Esophagus squamous epithelium (tissue), 5 donors: ENCODE results near the gene KCNH6. TPM values are rescaled to one million over a fixed set of nuclear protein-coding genes. Genes with fewer than 3 reads are reported as not detected.

ENCODE experiments used
- DNase-seq: peaks from one replicate; lab custom pipeline; 2025; lab: John Stamatoyannopoulos, UW
- H3K27ac ChIP-seq, 4 donors: fragments of 200-600 bp; sonication (generic); one replicate each; pipeline ENCODE4 v1.5.1; 2016 to 2019; ENCODE audit warnings: mild to moderate bottlenecking in 1 of 4
- H3K27me3 ChIP-seq, 4 donors: fragments of 200-600 bp; sonication (generic); 1 replicate in 3 of 4; 2 replicates in 1 of 4; pipeline versions ENCODE4 v1.5.1 to v1.6.0; 2017 to 2021; ENCODE audit warnings: antibody characterized with exemption in 1 of 4
- H3K36me3 ChIP-seq, 3 donors: fragments of 200-600 bp; sonication (generic); one replicate each; pipeline ENCODE4 v1.5.1; 2016 to 2019
- H3K4me1 ChIP-seq, 3 donors: fragments of 200-600 bp; sonication (generic); one replicate each; pipeline ENCODE4 v1.5.1; 2017 to 2019
- H3K4me3 ChIP-seq, 4 donors: fragments of 200-600 bp; sonication (generic); 1 replicate in 3 of 4; 2 replicates in 1 of 4; pipeline ENCODE4 v1.5.1; 2016 to 2019; ENCODE audit warnings: mild to moderate bottlenecking in 2 of 4, moderate library complexity in 1 of 4
- H3K9me3 ChIP-seq, 3 donors: fragments of 200-600 bp; sonication (generic); one replicate each; pipeline ENCODE4 v1.5.1; 2016 to 2019
- CTCF ChIP-seq, 6 experiments: fragments of 450-650 bp in 4 of 6; fragments of 200-600 bp in 2 of 6; sonication (generic) in 2 of 6; IDR thresholded peaks; one replicate each; pipeline ENCODE4 v1.5.1; 2016 to 2019; ENCODE audit warnings: antibody characterized with exemption in 6 of 6, mild to moderate bottlenecking in 4 of 6, moderate library complexity in 4 of 6
- POLR2A ChIP-seq, 4 donors: fragments of 450-650 bp; IDR thresholded peaks; one replicate each; pipeline ENCODE4 v1.6.1; 2017; ENCODE audit warnings: antibody characterized with exemption in 4 of 4, mild to moderate bottlenecking in 4 of 4, moderate library complexity in 3 of 4
- WGBS, 2 donors: methylation state at CpG; one replicate each; pipeline ENCODE4 v1.1.5; 2018; 5-methylcytosine and 5-hydroxymethylcytosine counted together
- intact Hi-C: fragments of 100-400 bp; cut with DNase I; formaldehyde crosslinking; loops from one replicate; pipeline ENCODE4 v1.15.0; 2022
- total RNA-seq, 4 donors: library from RNA; depleted of rRNA; stranded (reverse); fragments of >200 nt; gene quantifications; one replicate each; pipeline ENCODE4 v1.1.0, GENCODE V29; 2016
- donor health status: DM: yes; HTN: yes; CAD: no.

The KCNH6 gene
- total RNA-seq, 4 donors from 2014 or later = not detected

- no peaks in the 10 kb centered on the region for H3K9me3 ChIP-seq
- H3K4me1 ChIP-seq = no peaks in the 10 kb centered on the region
- intact Hi-C loops = no loop called here
- 0% methylated on average over 1 of the region's 8 CpGs; no CpG with 5 or more reads in 1 of the 2 donors for WGBS, 2 donors
- H3K36me3 ChIP-seq = no peaks in the 10 kb centered on the region
- TF ChIP-seq CTCF (IDR thresholded peaks at IDR 0.05) (no peak), POLR2A (IDR thresholded peaks at IDR 0.05) (no peak)
- H3K4me3 ChIP-seq = no peak overlapping the region
- no peak for DNase-seq
- H3K27ac ChIP-seq = no peak overlapping the region
- peaks cover 0 to 19% (median 0%) of the 10 kb centered on the region in 4 donors for H3K27me3 ChIP-seq
These were observed 31.7 kb upstream of the KCNH6 start for GRCh38 chr17:63491413-63491812.

GRCh38 chr17:63491977-63492618 is 31.1 kb upstream of the KCNH6 start:
- Histone ChIP-seq H3K9me3 (no peaks in the 10 kb centered on the region), H3K4me3 (no peak overlapping the region), H3K27me3 (peaks cover 0 to 19% (median 0%) of the 10 kb centered on the region in 4 donors), H3K36me3 (no peaks in the 10 kb centered on the region), H3K4me1 (no peaks in the 10 kb centered on the region), H3K27ac (no peak overlapping the region)
- TF ChIP-seq POLR2A (IDR thresholded peaks at IDR 0.05) (no peak), CTCF (IDR thresholded peaks at IDR 0.05) (no peak)
- intact Hi-C loops = no loop called here
- DNase-seq = no peak
- 53 to 61% methylated on average over 3 to 5 of the region's 10 CpGs for WGBS, 2 donors

- H3K9me3 ChIP-seq = no peaks in the 10 kb centered on the region
- no peaks in the 10 kb centered on the region for H3K4me1 ChIP-seq
- no peak for TF ChIP-seq CTCF (IDR thresholded peaks at IDR 0.05)
- no peak for TF ChIP-seq POLR2A (IDR thresholded peaks at IDR 0.05)
- intact Hi-C loops = no loop called here
- no peak for DNase-seq
- no peak overlapping the region for H3K27ac ChIP-seq
- no peak overlapping the region for H3K4me3 ChIP-seq
- peaks cover 0 to 19% (median 0%) of the 10 kb centered on the region in 4 donors for H3K27me3 ChIP-seq
- WGBS, 2 donors = 85 to 90% methylated on average over 5 of the region's 6 CpGs
- H3K36me3 ChIP-seq = no peaks in the 10 kb centered on the region
These were observed 30.2 kb upstream of the KCNH6 start for GRCh38 chr17:63492940-63493339.

GRCh38 chr17:63493411-63493810 is 29.7 kb upstream of the KCNH6 start:
- H3K27ac ChIP-seq = no peak overlapping the region
- no peaks in the 10 kb centered on the region for H3K9me3 ChIP-seq
- WGBS, 2 donors = 74 to 82% methylated on average over 3 to 5 of the region's 9 CpGs
- no peaks in the 10 kb centered on the region for H3K4me1 ChIP-seq
- peaks cover 0 to 19% (median 0%) of the 10 kb centered on the region in 4 donors for H3K27me3 ChIP-seq
- no peak for DNase-seq
- intact Hi-C loops = no loop called here
- no peak overlapping the region for H3K4me3 ChIP-seq
- no peak for TF ChIP-seq POLR2A (IDR thresholded peaks at IDR 0.05)
- TF ChIP-seq CTCF (IDR thresholded peaks at IDR 0.05) = no peak
- H3K36me3 ChIP-seq = no peaks in the 10 kb centered on the region

GRCh38 chr17:63494300-63494928 is 28.7 kb upstream of the KCNH6 start:
- no peak for DNase-seq
- intact Hi-C loops = no loop called here
- no peak overlapping the region for H3K4me3 ChIP-seq
- TF ChIP-seq CTCF (IDR thresholded peaks at IDR 0.05) = no peak
- TF ChIP-seq POLR2A (IDR thresholded peaks at IDR 0.05) = no peak
- 74 to 79% methylated on average over 6 to 7 of the region's 12 CpGs for WGBS, 2 donors
- H3K36me3 ChIP-seq = no peaks in the 10 kb centered on the region
- H3K9me3 ChIP-seq = no peaks in the 10 kb centered on the region
- no peaks in the 10 kb centered on the region for H3K4me1 ChIP-seq
- peaks cover 0 to 19% (median 0%) of the 10 kb centered on the region in 4 donors for H3K27me3 ChIP-seq
- H3K27ac ChIP-seq = no peak overlapping the region
